GM19351 (cell line): Measurements from ENCODE around the gene MRPL48.
"Not testable (repeated sequence)": the region's sequence is repeated elsewhere in the genome, so short reads cannot be mapped to it uniquely, and the experiment has no call there.

Source experiments
- ATAC-seq: cut with Tn5 transposase; IDR thresholded peaks from one replicate; pipeline ENCODE4 v1.9.1; 2021; ENCODE audit warnings: mild to moderate bottlenecking, moderate library complexity; ENCODE audit not compliant: unreplicated experiment

Gene MRPL48

DNA sequence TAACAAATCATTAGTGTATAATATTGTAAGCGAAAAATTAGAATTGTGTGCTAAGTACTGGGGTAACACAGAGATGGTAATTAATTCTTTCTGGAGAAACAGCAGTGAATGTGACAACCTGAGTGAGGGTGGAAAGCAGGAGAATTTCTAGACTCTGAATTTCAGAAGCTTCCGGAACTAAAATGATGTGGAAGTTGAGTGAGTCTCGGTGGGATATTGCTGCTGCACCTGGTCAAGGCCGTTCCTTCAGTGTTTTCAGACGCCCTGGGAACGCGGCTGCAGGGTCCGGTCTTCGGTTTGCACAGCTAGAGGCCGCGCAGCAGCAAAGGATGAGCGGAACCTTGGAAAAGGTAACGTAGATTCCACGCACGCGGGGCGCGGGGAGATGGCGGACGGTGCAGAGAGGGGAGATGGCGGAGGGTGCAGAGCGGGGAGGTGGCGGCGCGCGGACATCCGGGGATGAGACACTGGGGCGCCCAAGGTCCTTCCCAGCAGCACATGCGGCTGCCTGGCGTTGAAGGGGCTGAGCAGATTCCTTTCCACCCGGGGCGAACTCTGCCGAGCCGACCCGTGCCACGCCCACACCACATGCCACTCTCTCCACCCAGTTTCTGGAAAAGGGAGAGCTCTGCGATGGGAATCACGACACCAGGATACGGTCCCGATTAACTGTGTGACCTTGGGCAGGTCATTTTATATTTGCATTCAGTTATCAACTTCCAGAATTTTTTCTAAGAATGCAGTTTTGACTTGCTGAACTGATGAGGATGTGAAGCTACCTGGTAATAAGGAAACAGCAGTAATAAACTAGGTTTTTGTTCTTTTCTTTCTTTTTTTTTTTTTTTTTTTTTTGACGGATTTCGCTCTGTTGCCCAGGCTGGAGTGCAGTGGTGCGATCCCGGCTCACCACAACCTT, at the start of gene MRPL48:
TSS of gene MRPL48 (plus strand) at position 232 of the 916 bp plus-strand sequence. CDS start at position 330, 98 bp downstream.
- ATAC-seq, result peak; percentile 97

DNA sequence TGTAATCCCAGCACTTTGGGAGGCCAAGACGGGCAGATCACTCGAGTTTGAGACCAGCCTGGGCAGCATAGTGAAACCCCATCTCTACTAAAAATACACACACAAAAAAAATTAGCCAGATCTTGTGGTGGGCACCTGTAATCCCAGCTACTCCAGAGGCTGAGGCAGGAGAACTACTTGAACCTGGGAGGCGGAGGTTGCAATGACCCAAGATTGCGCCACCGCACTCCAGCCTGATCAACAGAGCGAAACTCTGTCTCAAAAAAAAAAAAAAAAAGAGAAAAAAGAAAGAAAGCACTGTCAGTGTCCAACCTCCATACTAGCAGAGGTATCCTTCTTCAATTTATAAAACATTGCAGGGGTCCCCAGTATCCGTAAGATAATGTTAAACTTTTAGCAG, 44.6 kb upstream of the MRPL48 start:
- no peak for ATAC-seq

- ATAC-seq, result no peak
These were observed 41.0 kb upstream of the MRPL48 start for GRCh38 chr11:73746701-73747100.

DNA sequence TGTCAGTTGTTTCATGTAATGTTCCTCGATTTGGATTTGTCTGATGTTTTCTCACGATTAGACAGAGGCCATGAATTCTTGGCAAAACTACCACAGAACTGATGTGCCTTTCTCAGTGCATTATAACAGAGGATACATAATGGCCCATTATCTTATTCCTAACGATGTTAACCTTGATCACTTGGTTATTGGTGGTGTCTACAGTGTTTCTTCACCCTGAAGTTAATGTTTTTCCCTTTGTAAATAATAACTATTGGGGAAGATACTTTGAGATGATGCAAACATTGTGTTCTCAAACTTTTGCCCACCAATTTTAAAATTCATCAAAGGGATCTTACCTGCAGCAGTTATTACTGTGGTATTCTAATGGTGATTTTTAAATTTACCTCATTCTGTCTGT, 39.9 kb upstream of the MRPL48 start:
- ATAC-seq, result no peak

GRCh38 chr11:73748300-73748699, 39.4 kb upstream of the MRPL48 start:
- no peak for ATAC-seq

GRCh38 chr11:73749118-73749517, 38.6 kb upstream of the MRPL48 start:
- ATAC-seq, result no peak

DNA sequence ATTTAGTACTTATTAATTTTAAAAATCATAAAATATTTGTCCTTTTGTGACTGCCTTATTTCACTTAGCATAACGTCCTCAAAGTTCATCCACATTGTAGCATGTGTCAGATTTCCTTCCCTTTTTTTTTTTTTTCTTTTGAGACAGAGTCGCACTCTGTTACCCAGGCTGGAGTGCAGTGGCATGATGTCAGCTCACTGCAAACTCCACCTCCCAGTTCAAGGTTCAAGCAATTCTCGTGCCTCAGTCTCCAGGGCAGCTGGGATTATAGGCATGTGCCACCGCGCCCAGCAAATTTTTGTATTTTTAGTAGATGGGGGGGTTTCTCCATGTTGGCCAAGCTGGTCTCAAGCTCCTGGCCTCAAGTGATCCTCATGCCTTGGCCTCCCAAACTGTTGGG, 37.4 kb upstream of the MRPL48 start:
- ATAC-seq, result no peak

DNA sequence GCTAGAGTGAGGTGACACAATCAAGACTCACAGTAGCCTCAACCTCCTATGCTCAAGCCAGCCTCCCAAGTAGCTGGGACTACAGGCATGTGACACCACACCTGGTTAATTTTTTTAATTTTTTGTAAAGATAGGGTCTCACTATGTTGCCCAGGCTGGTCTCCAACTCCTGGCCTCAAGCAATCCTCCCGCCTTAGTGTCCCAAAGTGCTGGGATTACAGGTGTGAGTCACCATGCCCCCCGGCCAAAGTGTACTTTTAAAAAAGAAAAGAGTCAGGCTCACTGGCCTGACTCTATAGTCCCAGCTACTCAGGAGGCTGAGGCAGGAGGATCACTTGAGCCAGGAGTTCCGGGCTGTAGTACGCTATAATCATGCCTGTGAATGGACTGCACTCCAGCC, 36.8 kb upstream of the MRPL48 start:
- not testable (repeated sequence) for ATAC-seq

- ATAC-seq, result no peak
These were observed 35.3 kb upstream of the MRPL48 start for GRCh38 chr11:73752216-73752867.

- ATAC-seq, result no peak
These were observed 34.8 kb upstream of the MRPL48 start for GRCh38 chr11:73752903-73753302.

DNA sequence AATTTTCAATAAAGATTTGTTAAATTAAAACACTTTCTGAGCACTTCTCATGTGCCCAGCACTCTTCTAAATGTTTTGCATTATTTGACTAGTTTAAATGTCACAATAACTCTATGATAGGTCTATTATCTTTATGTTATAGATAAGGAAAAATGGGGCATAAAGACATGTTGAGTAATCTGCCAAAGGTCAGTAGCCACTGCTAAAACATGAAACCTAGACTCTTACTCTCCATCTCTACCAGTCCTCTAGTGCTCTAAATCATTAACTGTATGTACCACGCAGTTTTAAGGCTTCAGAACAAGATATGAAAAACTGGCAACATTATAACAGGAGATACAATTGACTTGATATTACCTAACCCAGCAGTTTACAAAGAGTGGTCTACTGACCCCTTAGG, 33.7 kb upstream of the MRPL48 start:
- ATAC-seq, result no peak

GRCh38 chr11:73755670-73756069, 32.0 kb upstream of the MRPL48 start:
- ATAC-seq, result no peak

DNA sequence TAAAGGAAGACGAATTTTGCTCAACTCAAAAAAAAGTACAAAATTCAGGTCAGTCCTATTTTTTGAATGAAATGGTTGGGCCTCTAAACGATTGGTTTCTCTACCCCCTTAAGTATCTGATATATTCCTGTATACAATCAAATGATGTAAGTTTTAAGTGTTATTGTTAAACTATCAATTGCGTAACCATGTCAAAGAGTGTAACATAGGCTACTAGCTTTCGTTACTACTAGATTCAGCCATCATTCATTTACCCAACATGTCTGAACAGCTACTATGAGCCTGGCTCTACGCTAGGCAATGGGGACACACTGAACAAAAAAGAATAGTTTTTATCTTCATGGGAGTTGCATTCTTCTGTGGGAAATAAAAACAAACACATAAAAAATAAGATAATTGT, 30.1 kb upstream of the MRPL48 start:
- no peak for ATAC-seq

GRCh38 chr11:73758451-73758850, 29.2 kb upstream of the MRPL48 start:
- no peak for ATAC-seq

GRCh38 chr11:73759610-73760134, 28.0 kb upstream of the MRPL48 start:
- no peak for ATAC-seq

DNA sequence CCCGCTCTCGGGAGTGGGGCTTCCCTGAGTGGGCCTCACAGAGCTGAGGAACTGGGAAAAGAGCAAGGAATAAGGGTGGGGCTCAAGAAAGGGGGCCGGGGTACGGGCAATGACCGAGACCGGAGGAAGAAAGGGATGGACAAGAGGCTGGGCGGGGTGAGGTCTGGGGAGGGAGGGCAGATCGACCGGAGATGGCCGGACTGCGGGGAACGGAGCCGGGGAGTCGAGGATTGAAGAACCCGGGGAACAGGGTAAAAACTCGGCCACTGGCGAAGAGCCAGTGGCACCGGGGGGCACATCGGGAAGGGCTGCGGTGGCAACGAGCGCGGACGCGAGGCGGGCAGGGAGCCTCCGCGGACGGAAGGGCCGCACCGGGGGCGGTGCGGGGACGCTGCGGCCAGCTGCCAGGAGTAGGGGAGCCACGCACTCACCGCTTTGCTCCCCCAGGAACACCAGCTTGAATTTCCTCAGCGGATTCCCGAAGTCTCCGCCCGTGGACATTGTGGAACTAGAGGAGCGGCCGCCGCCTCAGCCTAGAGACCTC, 27.5 kb upstream of the MRPL48 start:
- ATAC-seq, result no peak

- ATAC-seq, result peak; percentile 90
These were observed 26.8 kb upstream of the MRPL48 start, which contains the start of gene RAB6A for GRCh38 chr11:73760679-73761402. TSS of gene RAB6A (minus strand) at chr11:73761074. CDS start at chr11:73760635, 439 bp downstream.

- ATAC-seq, result peak; percentile 7
These were observed 26.2 kb upstream of the MRPL48 start for GRCh38 chr11:73761403-73761945.

- ATAC-seq, result no peak
These were observed 24.9 kb upstream of the MRPL48 start for GRCh38 chr11:73762732-73763131.

DNA sequence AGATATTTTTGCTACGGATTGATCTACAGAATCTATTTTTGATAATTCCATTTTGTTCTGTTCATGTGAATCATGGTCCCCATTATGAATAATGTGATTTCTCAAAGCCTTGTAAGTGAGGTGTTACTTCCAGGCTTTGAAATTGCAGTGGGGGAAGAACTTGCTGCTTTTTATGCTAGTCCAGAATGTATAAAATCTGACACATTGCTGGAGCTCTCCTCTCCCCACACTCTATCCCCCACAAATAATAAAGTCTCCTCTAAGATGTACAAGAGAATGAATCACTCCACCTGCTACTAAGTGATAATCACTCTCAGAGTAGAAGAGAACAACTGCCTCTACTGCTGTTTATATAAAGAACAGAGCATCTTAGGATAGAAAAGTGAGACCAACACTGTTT, 20.9 kb upstream of the MRPL48 start:
- ATAC-seq, result no peak

DNA sequence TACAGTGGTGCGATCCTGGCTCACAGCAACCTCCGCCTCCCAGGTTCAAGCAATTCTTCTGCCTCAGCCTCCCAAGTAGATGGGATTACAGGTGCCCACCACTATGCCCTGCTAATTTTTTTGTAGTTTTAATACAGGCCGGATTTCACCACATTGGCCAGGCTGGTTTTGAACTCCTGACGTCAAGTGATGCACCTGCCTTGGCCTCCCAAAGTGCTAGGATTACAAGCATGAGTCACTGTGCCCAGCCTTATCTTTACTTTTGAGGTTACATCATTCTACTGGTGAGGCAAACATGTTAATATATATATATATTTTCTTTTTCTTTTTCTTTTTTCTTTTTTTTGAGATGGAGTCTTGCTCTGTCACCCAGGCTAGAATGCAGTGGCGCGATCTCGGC, 16.9 kb upstream of the MRPL48 start:
- ATAC-seq, result not testable (repeated sequence)
